HEK293 (cell line): ENCODE measurements around the gene FANCD2OS.

Experiments
- CTCF ChIA-PET: fragments of 350-600 bp; formaldehyde crosslinking; extraction: SDS; loops from one replicate; lab custom pipeline; 2021; ENCODE audit warnings: antibody characterized with exemption; lab: Yijun Ruan, JAX
- POLR2A ChIA-PET: fragments of 300-600 bp; formaldehyde crosslinking; extraction: SDS; loops from one replicate; lab custom pipeline; 2020; ENCODE audit warnings: antibody characterized with exemption, inconsistent platforms; lab: Yijun Ruan, JAX
- H3K27ac ChIP-seq: fragments of 200-500 bp; sonication (Bioruptor generic); 2 replicates; pipeline ENCODE4 v1.5.1; 2014; ENCODE audit warnings: low read depth, low read length, control low read depth, inconsistent platforms; ENCODE audit errors: extremely low read depth
- H3K36me3 ChIP-seq, 2 experiments: fragments of 200-500 bp in 1 of 2; sonication (Bioruptor generic) in 1 of 2; 1 replicate in 1 of 2; 2 replicates in 1 of 2; pipeline ENCODE4 v1.5.1; 2014 to 2017; ENCODE audit warnings: inconsistent platforms in 2 of 2, low read length in 2 of 2; ENCODE audit not compliant: control insufficient read depth in 2 of 2, insufficient read depth in 1 of 2
- H3K4me1 ChIP-seq: fragments of 200-500 bp; sonication (Bioruptor generic); 2 replicates; pipeline ENCODE4 v1.5.1; 2014; ENCODE audit warnings: mild to moderate bottlenecking, low read length, inconsistent platforms; ENCODE audit not compliant: control insufficient read depth, insufficient read depth
- H3K4me3 ChIP-seq: 2 replicates; pipeline ENCODE4 v1.5.1; 2011; ENCODE audit warnings: low read depth, mild to moderate bottlenecking, control low read depth, low read length, moderate library complexity
- H3K9me3 ChIP-seq: fragments of 200-500 bp; sonication (Bioruptor generic); 2 replicates; pipeline ENCODE4 v1.5.1; 2014; ENCODE audit warnings: low read depth, low read length, inconsistent platforms; ENCODE audit not compliant: control insufficient read depth, insufficient read depth
- FEZF1 ChIP-seq: fragments of 450-650 bp; formaldehyde crosslinking; IDR thresholded peaks from 2 replicates; pipeline ENCODE4 v1.5.1; 2016; ENCODE audit warnings: missing biosample characterization, missing genetic modification characterization
- GLI4 ChIP-seq: fragments of 450-650 bp; formaldehyde crosslinking; IDR thresholded peaks from 2 replicates; pipeline ENCODE4 v1.5.1; 2016; ENCODE audit warnings: missing biosample characterization, missing genetic modification characterization
- HOXA7 ChIP-seq: sonication (generic); formaldehyde crosslinking; IDR thresholded peaks from 2 replicates; pipeline ENCODE4 v1.8.1; 2022; ENCODE audit warnings: missing genetic modification reagents, borderline replicate concordance
- KLF1 ChIP-seq: fragments of 450-650 bp; formaldehyde crosslinking; IDR thresholded peaks from 2 replicates; pipeline ENCODE4 v1.5.1; 2016; ENCODE audit warnings: missing biosample characterization, missing genetic modification characterization
- KLF10 ChIP-seq: fragments of 450-650 bp; IDR thresholded peaks from 2 replicates; pipeline ENCODE4 v1.5.1; 2018; ENCODE audit warnings: missing biosample characterization, mild to moderate bottlenecking, missing genetic modification characterization
- KLF7 ChIP-seq: fragments of 450-650 bp; formaldehyde crosslinking; IDR thresholded peaks from 2 replicates; pipeline ENCODE4 v1.5.1; 2016; ENCODE audit warnings: missing biosample characterization, missing genetic modification characterization, borderline replicate concordance
- OVOL3 ChIP-seq: fragments of 450-650 bp; formaldehyde crosslinking; IDR thresholded peaks from 2 replicates; pipeline ENCODE4 v1.5.1; 2016; ENCODE audit warnings: missing biosample characterization, missing genetic modification characterization
- PRDM4 ChIP-seq: fragments of 450-650 bp; formaldehyde crosslinking; IDR thresholded peaks from 2 replicates; pipeline ENCODE4 v1.5.1; 2017; ENCODE audit warnings: missing biosample characterization, missing genetic modification characterization
- REPIN1 ChIP-seq: fragments of 450-650 bp; formaldehyde crosslinking; IDR thresholded peaks from 2 replicates; pipeline ENCODE4 v1.5.1; 2017; ENCODE audit warnings: missing biosample characterization, missing genetic modification characterization, low read depth
- ZBTB8A ChIP-seq: fragments of 450-650 bp; formaldehyde crosslinking; IDR thresholded peaks from 2 replicates; pipeline ENCODE4 v1.5.1; 2016; ENCODE audit warnings: missing biosample characterization, missing genetic modification characterization
- ZFP37 ChIP-seq: fragments of 450-650 bp; formaldehyde crosslinking; IDR thresholded peaks from 2 replicates; pipeline ENCODE4 v1.5.1; 2016; ENCODE audit warnings: missing biosample characterization, missing genetic modification characterization
- ZNF114 ChIP-seq: fragments of 450-650 bp; formaldehyde crosslinking; IDR thresholded peaks from 2 replicates; pipeline ENCODE4 v1.5.0; 2017; ENCODE audit warnings: missing biosample characterization, missing genetic modification characterization
- ZNF121 ChIP-seq: fragments of 450-650 bp; formaldehyde crosslinking; IDR thresholded peaks from 2 replicates; pipeline ENCODE4 v1.5.1; 2016; ENCODE audit warnings: missing biosample characterization, missing genetic modification characterization
- ZNF169 ChIP-seq: fragments of 450-650 bp; formaldehyde crosslinking; IDR thresholded peaks from 2 replicates; pipeline ENCODE4 v1.5.1; 2016; ENCODE audit warnings: missing biosample characterization, missing genetic modification characterization
- ZNF24 ChIP-seq: fragments of 450-650 bp; formaldehyde crosslinking; IDR thresholded peaks from 2 replicates; pipeline ENCODE4 v1.5.1; 2016; ENCODE audit warnings: missing biosample characterization, missing genetic modification characterization
- ZNF248 ChIP-seq: fragments of 450-650 bp; formaldehyde crosslinking; IDR thresholded peaks from 2 replicates; pipeline ENCODE4 v1.5.1; 2017; ENCODE audit warnings: missing biosample characterization, missing genetic modification characterization
- ZNF274 ChIP-seq, 2 experiments: fragments of 200-500 bp in 1 of 2; fragments of 450-650 bp in 1 of 2; sonication (Bioruptor generic) in 1 of 2; formaldehyde crosslinking in 1 of 2; IDR thresholded peaks; 2 replicates each; pipeline versions ENCODE4 v1.5.1 to v1.6.1; 2014 to 2016; ENCODE audit warnings: borderline replicate concordance in 1 of 2, inconsistent platforms in 1 of 2, low read length in 1 of 2, missing biosample characterization in 1 of 2, missing genetic modification characterization in 1 of 2
- ZNF473 ChIP-seq: fragments of 450-650 bp; formaldehyde crosslinking; IDR thresholded peaks from 2 replicates; pipeline ENCODE4 v1.5.1; 2017; ENCODE audit warnings: missing biosample characterization, missing genetic modification characterization
- ZNF488 ChIP-seq: fragments of 450-650 bp; formaldehyde crosslinking; IDR thresholded peaks from 2 replicates; pipeline ENCODE4 v1.5.1; 2016; ENCODE audit warnings: missing biosample characterization, missing genetic modification characterization
- ZNF571 ChIP-seq: fragments of 450-650 bp; formaldehyde crosslinking; IDR thresholded peaks from 2 replicates; pipeline ENCODE4 v1.5.0; 2017; ENCODE audit warnings: missing biosample characterization, missing genetic modification characterization
- ZNF624 ChIP-seq: fragments of 450-650 bp; formaldehyde crosslinking; IDR thresholded peaks from 2 replicates; pipeline ENCODE4 v1.5.1; 2017; ENCODE audit warnings: missing biosample characterization, missing genetic modification characterization
- ZNF658 ChIP-seq: fragments of 450-650 bp; formaldehyde crosslinking; IDR thresholded peaks from 2 replicates; pipeline ENCODE4; 2016; ENCODE audit warnings: missing biosample characterization, missing genetic modification characterization
- ZNF664 ChIP-seq: fragments of 450-650 bp; formaldehyde crosslinking; IDR thresholded peaks from 2 replicates; pipeline ENCODE4 v1.5.1; 2016; ENCODE audit warnings: missing biosample characterization, missing genetic modification characterization
- ZNF707 ChIP-seq: fragments of 450-650 bp; formaldehyde crosslinking; IDR thresholded peaks from 2 replicates; pipeline ENCODE4 v1.5.1; 2016; ENCODE audit warnings: missing biosample characterization, missing genetic modification characterization
- ZNF792 ChIP-seq: fragments of 450-650 bp; formaldehyde crosslinking; IDR thresholded peaks from 2 replicates; pipeline ENCODE4 v1.5.1; 2016; ENCODE audit warnings: missing biosample characterization, missing genetic modification characterization
- ZSCAN23 ChIP-seq: fragments of 450-650 bp; formaldehyde crosslinking; IDR thresholded peaks from 2 replicates; pipeline ENCODE4 v1.5.1; 2016; ENCODE audit warnings: missing biosample characterization, missing genetic modification characterization
- TF ChIP-seq, protein P1 (sequence below): fragments of 450-650 bp; formaldehyde crosslinking; IDR thresholded peaks from 2 replicates; pipeline ENCODE4 v1.5.0; 2017; ENCODE audit warnings: missing biosample characterization, missing genetic modification characterization, borderline replicate concordance
- TF ChIP-seq, protein P2 (sequence below): fragments of 450-650 bp; formaldehyde crosslinking; IDR thresholded peaks from 2 replicates; pipeline ENCODE4 v1.5.1; 2016; ENCODE audit warnings: missing biosample characterization, missing genetic modification characterization

The FANCD2OS gene

DNA sequence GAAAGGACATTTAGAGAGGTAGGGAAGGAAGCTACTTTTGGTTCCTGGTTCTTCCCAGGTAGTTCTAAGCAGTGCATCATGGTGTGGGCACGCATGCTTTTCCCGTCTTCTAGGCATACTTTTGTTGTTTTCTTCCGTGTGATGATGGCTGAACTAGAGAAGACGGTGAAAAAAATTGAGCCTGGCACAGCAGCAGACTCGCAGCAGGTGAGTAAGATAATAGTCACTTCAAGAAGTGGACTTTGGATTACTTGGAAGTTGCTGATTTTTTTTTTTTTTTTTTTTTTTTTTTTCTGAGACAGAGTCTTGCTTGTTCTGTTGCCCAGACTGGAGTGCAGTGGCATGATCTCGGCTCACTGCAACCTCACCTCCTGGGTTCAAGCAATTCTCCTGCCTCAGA lies 17.9 kb downstream of the FANCD2OS start:
- POLR2A ChIA-PET, result no interaction called here
- CTCF ChIA-PET, result interaction anchor here (0.6 kb wide), 1 partner anchor 107 kb away, joined by 6 read pairs; no protein-coding TSS in a partner anchor
- H3K36me3 ChIP-seq, result peaks cover 61 to 84% of the 10 kb centered on the region in 2 experiments

DNA sequence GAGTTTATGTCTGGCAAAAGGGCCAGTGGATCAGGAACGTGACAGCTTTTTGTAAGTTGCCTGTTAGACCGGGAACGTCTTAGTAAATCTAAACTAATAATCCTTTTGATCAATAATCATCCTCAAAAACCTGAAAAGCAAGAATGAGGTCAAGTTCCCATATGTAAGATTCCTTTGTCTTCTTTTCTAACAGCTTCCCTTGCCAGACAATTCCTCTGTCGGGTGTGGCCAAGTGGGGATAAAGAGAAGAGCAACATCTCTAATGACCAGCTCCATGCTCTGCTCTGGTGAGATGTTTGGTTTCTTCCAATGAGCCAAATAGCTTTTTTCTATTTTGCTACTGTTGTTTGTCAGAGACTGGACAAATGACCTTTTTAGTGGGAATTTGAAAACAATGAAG lies 19.8 kb downstream of the FANCD2OS start:
- no peak overlapping the region for H3K27ac ChIP-seq
- peaks cover 68 to 82% of the 10 kb centered on the region in 2 experiments for H3K36me3 ChIP-seq
- ChIA-PET CTCF (interaction anchor here (0.8 kb wide), 1 partner anchor 137 kb away, joined by 4 read pairs; no protein-coding TSS in a partner anchor), POLR2A (no interaction called here)
- TF ChIP-seq GLI4 (tag by site-specific recombination), result no peak
- TF ChIP-seq, protein P1, sequence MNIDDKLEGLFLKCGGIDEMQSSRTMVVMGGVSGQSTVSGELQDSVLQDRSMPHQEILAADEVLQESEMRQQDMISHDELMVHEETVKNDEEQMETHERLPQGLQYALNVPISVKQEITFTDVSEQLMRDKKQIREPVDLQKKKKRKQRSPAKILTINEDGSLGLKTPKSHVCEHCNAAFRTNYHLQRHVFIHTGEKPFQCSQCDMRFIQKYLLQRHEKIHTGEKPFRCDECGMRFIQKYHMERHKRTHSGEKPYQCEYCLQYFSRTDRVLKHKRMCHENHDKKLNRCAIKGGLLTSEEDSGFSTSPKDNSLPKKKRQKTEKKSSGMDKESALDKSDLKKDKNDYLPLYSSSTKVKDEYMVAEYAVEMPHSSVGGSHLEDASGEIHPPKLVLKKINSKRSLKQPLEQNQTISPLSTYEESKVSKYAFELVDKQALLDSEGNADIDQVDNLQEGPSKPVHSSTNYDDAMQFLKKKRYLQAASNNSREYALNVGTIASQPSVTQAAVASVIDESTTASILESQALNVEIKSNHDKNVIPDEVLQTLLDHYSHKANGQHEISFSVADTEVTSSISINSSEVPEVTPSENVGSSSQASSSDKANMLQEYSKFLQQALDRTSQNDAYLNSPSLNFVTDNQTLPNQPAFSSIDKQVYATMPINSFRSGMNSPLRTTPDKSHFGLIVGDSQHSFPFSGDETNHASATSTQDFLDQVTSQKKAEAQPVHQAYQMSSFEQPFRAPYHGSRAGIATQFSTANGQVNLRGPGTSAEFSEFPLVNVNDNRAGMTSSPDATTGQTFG (tag by site-specific recombination), result no peak
- TF ChIP-seq ZNF664, result no peak
- TF ChIP-seq KLF7, result no peak
- TF ChIP-seq FEZF1 (tag by site-specific recombination), result no peak
- TF ChIP-seq ZNF114 (tag by site-specific recombination), result no peak
- TF ChIP-seq ZNF658, result no peak
- TF ChIP-seq ZNF792 (tag by site-specific recombination), result no peak
- TF ChIP-seq HOXA7 (CRISPR knock-in tag), result no peak
- TF ChIP-seq ZFP37, result no peak
- TF ChIP-seq ZNF624 (tag by site-specific recombination), result no peak
- no peak for TF ChIP-seq ZNF707 (tag by site-specific recombination)
- no peak for TF ChIP-seq ZNF473 (tag by site-specific recombination)
- no peak for TF ChIP-seq KLF1
- no peak for TF ChIP-seq KLF10 (tag by site-specific recombination)
- no peaks in the 10 kb centered on the region for H3K4me1 ChIP-seq
- no peak overlapping the region for H3K4me3 ChIP-seq
- no peaks in the 10 kb centered on the region for H3K9me3 ChIP-seq

More for the DNA sequence above, 17.9 kb downstream of the FANCD2OS start:
- Histone ChIP-seq H3K4me1 (no peaks in the 10 kb centered on the region), H3K9me3 (no peaks in the 10 kb centered on the region), H3K27ac (no peak overlapping the region), H3K4me3 (no peak overlapping the region)
- TF ChIP-seq ZNF624 (tag by site-specific recombination) (no peak), ZBTB8A (no peak)

DNA sequence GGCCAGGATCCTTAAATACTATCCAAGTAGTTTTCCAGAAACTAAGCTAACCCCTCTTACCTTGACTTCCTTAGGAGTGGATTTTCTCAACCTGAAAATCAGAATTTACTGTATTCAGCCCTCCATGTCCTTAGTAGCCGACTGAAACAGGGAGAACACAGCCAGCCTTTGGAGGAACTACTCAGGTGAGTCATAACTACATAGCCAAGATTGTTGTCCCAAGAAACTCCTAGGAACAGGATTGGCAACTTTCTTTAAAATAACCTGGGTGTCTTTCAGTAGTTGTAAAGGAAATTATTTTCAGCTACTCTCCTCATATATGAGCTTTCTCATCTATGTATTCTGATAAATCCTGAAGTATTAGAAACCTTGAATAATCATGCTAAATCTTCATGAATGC lies 22.3 kb downstream of the FANCD2OS start:
- ChIA-PET CTCF (no interaction called here), POLR2A (no interaction called here)
- no peaks in the 10 kb centered on the region for H3K9me3 ChIP-seq
- peaks cover 80 to 90% of the 10 kb centered on the region in 2 experiments for H3K36me3 ChIP-seq
- H3K27ac ChIP-seq, result no peak overlapping the region
- H3K4me3 ChIP-seq, result no peak overlapping the region
- no peaks in the 10 kb centered on the region for H3K4me1 ChIP-seq
- TF ChIP-seq, protein P2, sequence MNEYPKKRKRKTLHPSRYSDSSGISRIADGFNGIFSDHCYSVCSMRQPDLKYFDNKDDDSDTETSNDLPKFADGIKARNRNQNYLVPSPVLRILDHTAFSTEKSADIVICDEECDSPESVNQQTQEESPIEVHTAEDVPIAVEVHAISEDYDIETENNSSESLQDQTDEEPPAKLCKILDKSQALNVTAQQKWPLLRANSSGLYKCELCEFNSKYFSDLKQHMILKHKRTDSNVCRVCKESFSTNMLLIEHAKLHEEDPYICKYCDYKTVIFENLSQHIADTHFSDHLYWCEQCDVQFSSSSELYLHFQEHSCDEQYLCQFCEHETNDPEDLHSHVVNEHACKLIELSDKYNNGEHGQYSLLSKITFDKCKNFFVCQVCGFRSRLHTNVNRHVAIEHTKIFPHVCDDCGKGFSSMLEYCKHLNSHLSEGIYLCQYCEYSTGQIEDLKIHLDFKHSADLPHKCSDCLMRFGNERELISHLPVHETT, result no peak
- TF ChIP-seq ZNF121 (tag by site-specific recombination) (no peak), PRDM4 (no peak), ZNF488 (tag by site-specific recombination) (no peak), OVOL3 (no peak), ZNF248 (tag by site-specific recombination) (no peak), ZNF571 (no peak), ZSCAN23 (tag by site-specific recombination) (no peak), ZNF169 (no peak), KLF7 (no peak), ZNF274 (IDR thresholded peaks at IDR 0.05; ENCODE audit: low read length) (no peak), ZNF274 (tag by site-specific recombination; IDR thresholded peaks at IDR 0.05; ENCODE audit: borderline replicate concordance) (no peak), ZFP37 (no peak), REPIN1 (tag by site-specific recombination) (no peak), ZNF24 (tag by site-specific recombination) (no peak)
